B cell (primary cell): ENCODE data around the gene PARP15.

Experiments
- EZH2 ChIP-seq: IDR thresholded peaks from 2 replicates; pipeline ENCODE4 v1.6.1; 2012; ENCODE audit warnings: borderline replicate concordance, low read depth, mild to moderate bottlenecking, moderate library complexity, low read length; ENCODE audit not compliant: insufficient read depth, poor library complexity, severe bottlenecking
- TF ChIP-seq, protein P1 (sequence below): fragments of 200-600 bp; IDR thresholded peaks from one replicate; pipeline ENCODE4 v1.8.0; 2022; ENCODE audit warnings: antibody characterized with exemption, mild to moderate bottlenecking

DNA sequence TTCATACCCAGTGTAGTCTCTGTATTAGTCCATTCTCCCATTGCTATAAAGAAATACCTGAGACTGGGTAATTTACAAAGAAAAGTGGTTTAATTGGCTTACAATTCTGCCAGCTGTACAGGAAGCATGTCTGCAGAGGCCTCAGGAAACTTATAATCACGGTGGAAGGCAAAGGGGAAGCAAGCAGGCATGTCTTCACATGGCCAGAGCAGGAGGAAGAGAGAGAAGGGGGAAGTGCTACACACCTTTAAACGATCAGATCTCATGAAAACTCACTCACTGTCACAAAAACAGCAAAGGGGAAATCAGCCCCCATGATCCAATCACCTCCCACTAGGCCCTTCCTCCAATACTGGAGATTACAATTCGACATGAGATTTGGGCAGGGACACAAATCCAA is 96.9 kb downstream of the PARP15 start:
- TF ChIP-seq, protein P1, sequence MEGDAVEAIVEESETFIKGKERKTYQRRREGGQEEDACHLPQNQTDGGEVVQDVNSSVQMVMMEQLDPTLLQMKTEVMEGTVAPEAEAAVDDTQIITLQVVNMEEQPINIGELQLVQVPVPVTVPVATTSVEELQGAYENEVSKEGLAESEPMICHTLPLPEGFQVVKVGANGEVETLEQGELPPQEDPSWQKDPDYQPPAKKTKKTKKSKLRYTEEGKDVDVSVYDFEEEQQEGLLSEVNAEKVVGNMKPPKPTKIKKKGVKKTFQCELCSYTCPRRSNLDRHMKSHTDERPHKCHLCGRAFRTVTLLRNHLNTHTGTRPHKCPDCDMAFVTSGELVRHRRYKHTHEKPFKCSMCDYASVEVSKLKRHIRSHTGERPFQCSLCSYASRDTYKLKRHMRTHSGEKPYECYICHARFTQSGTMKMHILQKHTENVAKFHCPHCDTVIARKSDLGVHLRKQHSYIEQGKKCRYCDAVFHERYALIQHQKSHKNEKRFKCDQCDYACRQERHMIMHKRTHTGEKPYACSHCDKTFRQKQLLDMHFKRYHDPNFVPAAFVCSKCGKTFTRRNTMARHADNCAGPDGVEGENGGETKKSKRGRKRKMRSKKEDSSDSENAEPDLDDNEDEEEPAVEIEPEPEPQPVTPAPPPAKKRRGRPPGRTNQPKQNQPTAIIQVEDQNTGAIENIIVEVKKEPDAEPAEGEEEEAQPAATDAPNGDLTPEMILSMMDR: no peak
- no peak for TF ChIP-seq EZH2
